NCI-H82 treated with DMSO at 0.1 percent for 48 hours (cell line): ENCODE data around the gene TOP3A.
A peak's percentile ranks its signal among the peaks of the same experiment; 100 is the strongest.

Experiments used
- DNase-seq: peaks from one replicate; lab custom pipeline; 2025; ENCODE audit not compliant: unreplicated experiment; lab: John Stamatoyannopoulos, UW

TOP3A gene

DNA sequence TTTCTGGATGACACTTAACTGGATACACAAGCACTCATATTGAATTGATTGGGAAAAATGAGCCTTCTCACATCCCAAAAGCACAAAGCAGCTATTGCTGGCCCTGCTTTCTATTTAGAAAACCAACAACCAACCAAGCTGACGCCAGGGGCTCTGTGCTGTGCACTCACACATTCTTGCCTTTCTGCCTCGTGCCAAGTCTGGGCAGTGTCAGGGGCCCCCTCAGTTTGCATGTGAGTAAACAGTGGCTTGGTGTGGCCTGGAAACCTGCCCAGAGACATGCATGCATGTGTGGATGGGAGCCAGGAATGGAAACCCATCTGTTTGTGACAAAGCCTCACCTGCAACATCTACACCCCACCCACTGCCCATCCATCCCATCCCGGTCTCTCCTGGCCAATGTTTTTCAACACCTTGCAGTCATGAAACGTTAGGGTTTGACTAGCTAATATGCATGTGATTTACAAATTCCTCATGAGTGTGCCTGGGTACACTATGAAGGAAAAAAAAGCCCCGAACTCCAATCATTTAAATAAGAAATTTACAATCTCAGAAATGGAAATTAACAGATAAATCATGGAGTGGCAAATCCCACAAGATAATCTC is 33.9 kb downstream of the TOP3A start:
- no peak for DNase-seq

DNA sequence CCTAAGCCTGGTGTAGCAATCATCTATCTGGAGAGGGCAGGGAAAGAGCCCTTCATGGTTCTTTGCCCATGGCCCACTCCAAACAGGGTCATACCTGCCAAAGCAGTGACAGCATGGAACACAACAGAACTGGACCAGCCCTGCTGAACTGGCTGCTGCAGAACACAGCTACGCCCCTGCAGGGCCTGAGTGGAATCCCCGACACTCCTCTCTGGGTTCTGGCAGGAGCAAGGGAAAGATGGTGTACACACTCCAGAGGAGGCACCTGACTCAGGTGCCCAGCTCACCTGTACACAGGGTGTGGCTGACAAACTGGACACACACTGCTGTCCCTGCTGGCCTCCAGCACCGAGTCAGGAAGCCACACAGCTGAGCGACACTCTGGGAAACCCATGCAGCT is 34.5 kb downstream of the TOP3A start:
- no peak for DNase-seq

DNA sequence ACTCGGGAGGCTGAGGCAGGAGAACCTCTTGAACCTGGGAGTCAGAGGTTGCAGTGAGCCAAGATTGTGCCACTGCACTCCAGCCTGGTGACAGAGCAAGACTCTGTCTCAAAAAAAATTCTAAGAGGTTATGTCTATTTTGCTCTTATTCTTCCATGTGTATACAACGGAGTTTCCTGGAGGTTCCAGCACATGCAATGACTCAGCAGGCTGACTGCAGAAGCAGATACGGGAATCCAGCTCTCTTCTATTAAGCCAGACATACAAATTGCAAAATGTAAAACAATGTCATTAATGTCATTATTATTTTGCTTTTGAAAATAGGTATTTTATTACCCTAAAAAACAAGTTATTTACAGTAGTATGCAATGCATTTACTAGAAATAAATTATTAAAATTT is 35.9 kb downstream of the TOP3A start:
- no peak for DNase-seq

DNA sequence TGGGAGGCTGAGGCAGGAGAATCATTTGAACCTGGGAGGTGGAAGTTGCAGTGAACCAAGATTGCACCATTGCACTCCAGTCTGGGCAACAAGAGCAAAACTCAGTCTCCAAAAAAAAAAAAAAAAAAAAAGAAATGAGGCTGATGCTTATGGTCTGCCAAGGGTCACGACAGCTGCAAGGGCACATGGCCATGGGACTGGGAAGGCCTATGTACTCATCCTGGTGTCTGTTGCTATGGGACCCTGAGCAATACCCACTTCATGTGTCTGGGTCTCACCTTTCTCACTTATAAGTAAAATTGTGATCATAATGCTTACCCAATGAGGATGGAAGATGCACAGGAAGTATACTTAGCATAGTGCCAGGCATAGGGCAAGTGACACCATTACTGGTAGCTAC is 37.7 kb downstream of the TOP3A start:
- DNase-seq, result no peak

DNA sequence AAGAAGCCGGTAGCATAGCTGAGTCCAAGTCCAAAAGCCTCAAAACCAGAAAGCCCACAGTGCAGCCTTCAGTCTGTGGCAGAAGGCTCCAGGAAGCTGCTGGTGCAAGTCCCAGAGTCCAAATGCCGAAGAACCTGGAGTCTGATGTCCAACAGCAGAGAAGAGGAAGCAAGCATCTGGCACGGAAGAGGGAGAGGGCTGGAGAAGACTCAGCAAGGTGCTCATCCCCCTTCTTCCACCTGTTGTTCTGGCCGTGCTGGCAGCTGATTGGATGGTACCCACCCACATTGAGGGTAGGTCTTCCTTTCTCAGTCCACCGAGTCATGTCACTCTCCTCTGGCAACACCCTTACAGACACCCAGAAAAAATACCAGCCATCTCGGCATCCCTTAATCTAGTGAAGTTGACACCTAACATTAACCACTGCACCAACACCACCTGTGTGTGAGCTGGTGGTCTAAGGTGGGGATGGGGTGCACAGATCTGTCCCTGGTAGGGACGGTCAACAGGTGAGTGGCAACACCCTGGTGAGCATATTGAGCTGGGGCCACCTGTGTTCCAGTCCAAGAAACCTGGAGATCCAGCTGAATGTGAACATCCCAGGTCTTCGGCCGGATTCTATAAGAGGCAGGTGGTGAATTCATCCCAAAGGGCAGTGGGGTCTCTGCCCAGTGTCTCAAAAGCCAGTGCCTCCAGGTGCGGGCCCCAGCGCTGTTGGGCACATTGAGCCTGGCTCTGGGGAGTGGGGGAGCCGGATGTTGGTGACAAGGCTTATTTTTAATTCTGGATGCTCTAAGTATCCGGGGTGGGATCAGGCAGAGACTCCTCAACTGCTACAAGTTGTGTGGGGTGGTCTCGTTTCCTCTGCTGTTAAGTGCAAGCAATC is 44.5 kb downstream of the TOP3A start:
- no peak for DNase-seq

DNA sequence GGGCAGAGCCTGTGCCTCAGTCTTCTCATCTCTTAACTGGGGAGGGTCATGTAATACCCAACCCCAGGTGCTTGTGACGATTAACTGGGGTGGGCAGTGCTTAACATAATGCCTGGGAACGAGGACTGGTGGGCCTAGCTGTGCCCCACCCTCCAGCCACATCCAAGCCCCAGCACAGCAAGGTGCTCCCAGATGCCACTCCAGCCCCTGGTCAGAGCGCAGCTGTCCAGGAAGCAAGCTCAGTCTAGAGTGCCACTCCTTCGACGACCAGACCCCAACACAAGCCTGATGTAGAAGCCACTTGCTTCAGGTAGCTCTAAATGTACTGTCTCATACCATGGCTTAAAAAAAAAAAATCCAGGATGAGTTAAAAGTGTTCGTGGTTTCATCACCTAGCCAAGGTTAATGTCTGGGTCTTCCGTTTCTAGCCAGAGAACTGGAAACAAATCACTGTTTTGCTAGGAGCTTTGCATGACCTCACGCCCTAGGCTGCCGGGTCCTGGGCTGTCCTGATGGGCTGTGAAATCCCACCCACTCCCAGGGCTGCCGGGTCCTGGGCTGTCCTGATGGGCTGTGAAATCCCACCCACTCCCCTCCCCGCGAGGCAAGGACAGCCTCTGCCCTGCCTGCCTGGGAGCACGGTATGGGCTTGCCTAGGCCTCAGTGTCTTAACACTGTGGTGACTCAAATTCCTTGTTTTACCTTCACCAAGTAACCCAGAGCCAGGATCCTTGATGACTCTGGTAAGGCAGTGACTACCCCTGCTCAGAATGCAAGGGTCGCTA is 46.7 kb downstream of the TOP3A start:
- DNase-seq, result no peak

DNA sequence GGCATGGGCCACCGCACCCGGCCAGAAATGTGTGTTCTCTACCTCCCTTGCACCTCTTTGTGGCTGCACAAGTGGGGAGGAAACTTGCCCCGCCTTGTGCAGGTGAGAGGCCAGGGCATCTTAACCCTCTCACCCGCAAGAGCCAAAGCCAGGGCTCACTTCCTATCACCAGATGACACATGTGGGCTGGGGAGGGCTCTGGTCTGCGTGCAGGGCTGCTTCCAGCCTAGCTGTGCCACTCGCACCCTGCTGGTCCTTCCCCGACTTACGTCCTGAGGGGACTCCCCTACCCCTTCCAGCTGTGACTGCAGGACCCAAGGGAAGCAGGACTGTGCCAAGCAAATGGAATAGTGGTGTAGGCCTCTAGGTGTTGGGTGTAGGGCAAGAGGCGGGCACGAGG is 47.4 kb downstream of the TOP3A start:
- DNase-seq, result no peak

DNA sequence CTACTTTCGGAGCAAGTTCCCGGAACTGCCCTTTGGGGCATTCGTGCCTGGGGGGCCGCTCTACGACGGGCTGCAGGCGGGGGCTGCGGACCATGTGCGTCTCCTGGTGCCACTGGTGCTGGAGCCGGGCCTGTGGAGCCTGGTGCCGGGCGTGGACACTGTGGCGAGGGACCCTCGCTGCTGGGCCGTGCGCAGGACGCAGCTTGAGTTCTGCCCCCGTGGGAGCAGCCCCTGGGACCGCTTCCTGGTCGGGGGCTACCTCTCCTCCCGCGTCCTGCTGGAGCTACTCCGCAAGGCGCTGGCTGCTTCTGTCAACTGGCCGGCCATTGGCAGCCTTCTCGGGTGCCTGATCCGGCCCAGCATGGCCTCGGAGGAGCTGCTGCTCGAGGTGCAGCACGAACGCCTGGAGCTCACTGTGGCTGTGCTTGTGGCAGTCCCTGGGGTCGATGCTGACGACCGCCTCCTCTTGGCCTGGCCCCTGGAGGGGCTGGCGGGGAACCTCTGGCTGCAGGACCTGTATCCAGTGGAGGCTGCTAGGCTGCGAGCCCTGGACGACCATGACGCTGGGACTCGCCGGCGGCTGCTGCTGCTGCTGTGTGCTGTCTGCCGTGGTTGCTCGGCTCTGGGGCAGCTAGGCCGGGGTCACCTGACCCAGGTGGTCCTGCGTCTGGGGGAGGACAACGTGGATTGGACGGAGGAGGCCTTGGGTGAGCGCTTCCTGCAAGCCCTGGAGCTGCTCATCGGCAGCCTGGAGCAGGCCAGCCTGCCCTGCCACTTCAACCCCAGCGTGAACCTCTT is 50.7 kb downstream of the TOP3A start:
- no peak for DNase-seq

DNA sequence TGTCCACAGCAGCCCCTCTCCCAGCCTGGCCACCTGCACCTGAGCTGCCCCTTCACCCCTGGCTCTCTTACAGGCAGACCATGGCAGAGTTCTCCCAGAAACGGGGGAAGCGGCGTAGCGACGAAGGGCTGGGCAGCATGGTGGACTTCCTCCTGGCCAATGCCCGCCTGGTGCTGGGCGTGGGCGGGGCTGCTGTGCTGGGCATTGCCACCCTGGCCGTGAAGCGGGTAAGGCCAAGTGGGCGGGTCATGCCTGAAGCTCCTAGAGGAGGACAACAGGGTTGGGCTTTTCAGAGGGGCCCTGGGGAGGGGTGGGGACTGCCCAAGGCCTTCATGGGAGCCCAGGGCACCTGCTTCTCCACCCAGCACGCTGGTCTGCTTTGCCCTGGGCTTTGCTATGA is 52.2 kb downstream of the TOP3A start:
- DNase-seq, result no peak

DNA sequence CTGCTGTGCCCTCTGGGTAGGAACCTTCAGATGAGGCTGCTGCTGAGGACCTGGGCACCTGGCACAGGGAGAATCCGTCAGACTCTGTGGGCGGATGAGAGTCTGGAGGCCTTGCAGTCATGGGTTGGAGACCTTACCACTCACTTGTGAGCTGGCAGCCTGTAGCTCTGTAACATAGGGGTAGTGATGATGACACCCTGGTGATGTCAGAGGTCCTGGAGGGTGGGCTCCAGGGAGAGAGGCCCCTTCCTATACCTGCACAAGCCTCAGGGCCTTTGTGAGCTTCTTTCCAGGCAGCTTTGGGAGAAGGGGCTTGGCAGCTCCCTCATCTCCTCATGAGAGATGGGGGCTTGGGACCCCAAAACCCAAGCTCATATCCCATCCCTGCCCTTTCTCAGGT is 52.7 kb downstream of the TOP3A start:
- DNase-seq, result no peak

DNA sequence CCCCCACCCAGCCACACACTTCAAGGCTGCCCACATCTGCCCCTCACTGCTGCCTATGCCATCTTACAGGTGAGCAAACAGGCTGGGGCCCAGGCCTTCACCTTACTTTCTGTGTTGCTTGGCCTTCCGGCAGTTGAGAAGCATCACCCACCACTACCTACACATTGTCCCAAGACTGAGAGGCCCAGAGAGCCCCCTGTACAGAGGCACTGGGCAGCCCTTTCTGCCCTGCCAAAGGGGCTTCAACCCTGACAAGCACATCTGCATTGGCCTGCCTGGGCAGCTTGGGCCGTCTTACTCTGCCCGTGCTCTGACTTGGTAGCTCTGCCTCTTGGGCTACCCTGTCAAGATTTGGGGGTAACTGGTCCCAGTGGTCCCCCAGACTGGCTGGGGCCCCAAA is 53.1 kb downstream of the TOP3A start:
- no peak for DNase-seq

DNA sequence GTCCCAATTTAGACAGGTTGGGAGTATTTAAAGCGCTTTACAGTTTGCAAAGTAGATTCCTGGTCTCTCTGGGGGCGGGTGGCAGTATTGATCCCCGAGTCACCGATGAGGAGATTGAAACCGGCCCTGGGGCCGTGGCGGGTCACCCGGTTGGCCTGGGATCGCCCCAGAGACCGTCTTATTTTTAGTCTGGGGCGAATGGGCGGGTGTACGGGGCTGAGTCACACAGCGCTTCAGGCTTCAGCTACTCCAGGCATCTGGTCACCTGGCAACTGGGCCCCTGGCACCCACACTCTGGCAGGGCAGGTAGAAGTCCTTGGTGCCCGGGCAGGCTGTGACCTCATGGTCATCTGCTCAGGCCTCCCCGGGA is 53.7 kb downstream of the TOP3A start:
- DNase-seq, result no peak

DNA sequence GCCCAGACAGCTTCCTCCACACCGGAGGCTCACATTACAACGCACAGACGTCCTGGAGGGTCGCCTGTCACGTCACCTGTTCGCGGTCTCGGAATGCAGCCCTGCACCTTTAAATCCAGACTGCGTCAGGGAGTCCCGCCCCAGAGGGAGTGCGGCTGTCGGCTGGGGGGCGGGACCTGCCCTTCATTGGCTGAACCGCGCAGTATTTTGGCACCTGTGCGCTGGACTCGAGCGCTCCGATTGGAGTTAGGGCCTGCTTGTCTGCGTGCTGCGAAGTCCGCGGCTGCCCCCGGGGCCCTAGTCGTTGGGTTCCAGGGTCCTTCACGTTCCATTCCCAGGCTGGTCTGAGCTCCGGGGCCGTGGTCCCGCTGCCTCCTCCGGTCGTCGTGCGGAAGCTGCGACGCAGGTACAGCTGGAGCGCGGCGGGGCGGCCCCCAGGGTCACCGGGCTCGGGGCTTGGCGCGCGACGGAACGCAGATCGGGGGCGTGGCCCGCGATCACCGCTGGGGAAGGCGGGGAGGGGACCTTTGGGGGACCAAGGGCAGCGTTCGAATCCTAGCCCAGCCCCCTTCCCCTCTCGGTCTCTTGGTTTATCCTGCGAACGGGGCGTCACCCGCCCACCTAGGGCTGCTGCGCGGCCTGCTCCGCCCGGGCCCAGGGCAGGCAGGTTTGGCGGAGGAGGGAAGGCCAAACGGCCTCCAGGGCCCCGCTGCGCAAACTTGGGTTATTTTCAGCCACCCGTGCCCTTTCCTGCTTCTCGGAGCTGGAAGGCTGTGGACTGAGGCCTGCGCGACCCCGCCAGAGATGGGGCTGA is 54.3 kb downstream of the TOP3A start, which contains the start of gene MIEF2:
Gene MIEF2, plus strand, starts transcription at position 331 of the 814 bp plus-strand sequence. CDS start 2,059 bp downstream, outside the sequence.
- peak; percentile 92 for DNase-seq

DNA sequence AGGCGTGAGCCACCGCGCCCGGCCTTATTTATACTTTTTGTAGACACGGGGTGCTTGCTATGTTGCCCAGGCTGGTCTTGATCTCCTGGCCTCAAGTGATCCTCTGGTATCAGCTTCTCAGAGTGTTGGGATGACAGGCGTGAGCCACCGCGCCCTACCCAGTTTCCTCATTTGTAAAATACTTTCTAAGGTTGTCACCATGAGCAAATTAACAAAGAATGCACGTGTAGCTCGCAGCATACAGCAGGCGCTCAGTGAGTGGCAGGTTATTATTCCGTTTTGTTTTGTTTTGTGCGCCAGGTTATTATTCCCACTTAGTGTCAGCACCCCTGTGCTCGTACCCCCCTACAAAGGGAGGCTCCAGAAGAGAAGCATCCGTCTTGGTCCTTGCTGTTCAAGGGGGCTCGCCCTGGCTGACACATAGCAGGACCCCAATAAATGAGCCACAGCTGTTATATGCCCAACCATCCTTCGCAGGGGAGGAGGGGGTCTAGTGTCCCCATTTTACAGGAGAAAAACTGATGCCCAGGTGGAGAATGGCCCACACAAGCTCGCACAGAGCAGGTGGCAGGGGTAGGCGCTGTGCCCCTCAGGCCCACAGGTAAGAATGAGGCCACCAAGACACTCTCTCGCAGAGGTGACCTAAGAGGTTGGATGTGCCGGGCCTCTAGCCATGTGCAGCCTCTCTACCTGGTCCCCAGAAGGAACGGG is 55.0 kb downstream of the TOP3A start:
- no peak for DNase-seq

DNA sequence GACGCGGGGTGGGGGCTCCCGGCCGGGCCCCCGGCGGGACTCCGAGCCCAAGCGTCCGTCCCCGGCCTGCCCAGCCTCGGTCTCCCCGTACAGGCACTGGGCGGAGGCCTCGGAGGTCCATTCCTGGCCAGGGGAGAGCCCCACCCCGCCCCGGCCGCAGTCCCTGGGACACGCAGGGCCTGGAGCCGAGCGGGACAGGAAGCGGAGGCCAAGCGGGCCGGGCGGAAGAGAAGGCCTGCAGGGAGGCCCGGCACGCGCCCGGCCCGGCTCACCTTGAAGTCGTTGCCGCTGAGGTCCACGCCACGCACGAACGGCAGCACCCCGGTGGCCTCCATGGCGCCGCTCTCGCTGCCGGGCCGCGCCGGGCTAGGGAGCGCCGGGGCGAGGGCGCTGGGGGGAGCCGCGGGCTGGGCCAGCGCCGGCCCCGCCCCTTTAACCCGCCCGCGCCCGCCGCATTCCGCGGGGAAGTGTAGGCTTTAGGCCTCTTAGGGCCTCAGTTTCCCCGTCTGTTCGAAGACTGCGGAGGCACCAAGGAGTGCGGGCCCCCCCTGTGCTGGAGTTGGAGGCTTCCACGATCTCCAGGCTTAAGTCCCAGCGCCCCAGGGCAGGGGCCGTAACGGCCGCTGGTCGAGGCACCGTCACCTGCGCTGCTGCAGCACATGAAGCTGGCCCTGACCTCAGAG is 56.3 kb downstream of the TOP3A start, which contains the start of gene FLII:
Gene FLII, minus strand, starts transcription at position 383 of the 683 bp plus-strand sequence. Its CDS starts 48 bp downstream, at position 335.
- no peak for DNase-seq

DNA sequence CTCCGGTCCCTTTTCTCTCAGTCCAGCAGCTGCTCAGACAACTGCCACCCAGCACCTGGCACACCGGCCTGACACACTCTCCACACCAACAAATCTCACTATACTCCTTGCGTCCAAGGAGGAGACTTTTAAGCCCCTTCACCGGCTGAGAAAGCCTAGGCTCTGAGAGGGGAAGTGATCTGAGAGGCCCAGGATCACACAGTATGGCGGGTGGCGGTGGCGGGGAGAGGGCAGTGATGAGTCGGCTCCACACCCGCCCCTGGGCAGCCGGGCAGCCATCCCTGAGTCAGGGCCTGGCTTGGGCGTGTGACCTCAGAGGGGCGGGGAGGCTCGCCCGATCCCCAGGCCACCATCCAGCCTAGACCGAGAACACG is 56.8 kb downstream of the TOP3A start:
- DNase-seq, result no peak

DNA sequence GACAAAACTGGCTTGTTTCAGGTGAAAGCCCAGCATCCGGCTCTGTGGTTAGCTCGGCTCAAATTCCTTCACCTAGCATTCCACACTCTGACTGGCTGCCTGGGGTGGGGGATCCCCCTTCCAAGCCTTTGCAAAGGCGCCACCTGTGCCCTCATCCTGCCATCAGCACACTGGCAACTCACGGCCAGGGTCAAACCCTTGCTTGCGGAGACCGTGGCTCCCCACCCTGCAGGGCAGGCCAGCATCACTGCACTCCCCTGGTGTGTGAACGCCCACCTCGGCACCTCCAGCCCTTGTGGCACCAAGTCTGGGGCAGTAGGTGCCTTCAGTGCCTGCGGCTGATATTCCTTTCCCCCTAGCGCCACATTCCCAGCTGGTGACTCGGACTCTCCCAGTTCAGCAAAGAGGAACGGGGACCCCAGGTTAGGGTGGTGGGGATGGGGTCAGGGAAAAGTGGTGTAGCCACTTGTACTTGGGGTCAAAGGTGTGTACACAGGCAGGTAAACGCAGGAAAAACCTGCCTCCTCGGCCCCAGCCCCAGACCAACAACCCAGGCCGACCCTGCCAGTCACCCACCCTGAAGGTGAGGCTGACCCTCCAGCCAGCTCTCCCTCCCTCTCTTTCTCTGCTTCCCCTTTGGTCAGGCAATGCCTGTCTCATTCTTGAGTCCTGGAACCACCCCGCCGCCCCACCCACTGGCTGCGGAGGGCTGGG is 57.4 kb downstream of the TOP3A start:
- no peak for DNase-seq

DNA sequence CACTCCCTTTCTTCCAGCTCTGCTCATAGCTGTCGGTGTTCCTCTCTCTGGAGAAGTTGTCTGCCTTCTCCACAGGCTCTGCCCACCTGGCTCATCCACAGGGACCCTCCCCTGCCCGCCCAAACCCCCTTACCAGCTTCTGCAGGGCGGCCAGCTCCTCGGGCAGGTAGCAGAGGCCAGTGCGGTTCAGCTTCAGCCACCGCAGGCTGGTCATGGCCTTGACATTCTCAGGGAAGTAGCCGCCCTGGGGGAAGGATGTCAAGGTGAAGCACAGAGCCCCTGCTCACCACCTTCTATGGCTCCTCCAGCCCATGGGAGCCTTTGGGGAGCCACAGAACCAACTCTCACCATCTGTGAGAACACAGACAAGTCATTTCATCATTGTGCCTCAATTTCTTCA is 58.0 kb downstream of the TOP3A start:
- DNase-seq, result no peak
